SU-DHL-6 (cell line): Measurements from ENCODE around the gene UCK2.
"Not testable (repeated sequence)": the region's sequence is repeated elsewhere in the genome, so short reads cannot be mapped to it uniquely, and the experiment has no call there.

Experiments used
- H2AFZ ChIP-seq: fragments of 200-600 bp; sonication (generic); 2 replicates; pipeline ENCODE4 v1.6.1; 2014; ENCODE audit warnings: low read depth, mild to moderate bottlenecking, moderate library complexity, mixed read lengths, antibody characterized with exemption, low read length; ENCODE audit not compliant: severe bottlenecking
- H3F3A ChIP-seq: fragments of 200-600 bp; shearing (Covaris generic); 2 replicates; pipeline ENCODE4 v1.6.0; 2016; ENCODE audit warnings: antibody characterized with exemption, mild to moderate bottlenecking; ENCODE audit not compliant: insufficient read depth
- H3K27ac ChIP-seq: fragments of 200-600 bp; sonication (generic); 2 replicates; pipeline ENCODE4 v1.5.1; 2016; ENCODE audit warnings: low read depth, mild to moderate bottlenecking, low read length, moderate library complexity, mixed read lengths
- H3K27me3 ChIP-seq: fragments of 200-600 bp; sonication (generic), shearing (Covaris generic); 2 replicates; pipeline ENCODE4 v1.6.0; 2014; ENCODE audit warnings: mild to moderate bottlenecking, low read length
- H3K36me3 ChIP-seq: fragments of 200-600 bp; sonication (generic); 2 replicates; pipeline ENCODE4 v1.6.1; 2014; ENCODE audit warnings: mild to moderate bottlenecking, low read length, mixed read lengths
- H3K4me2 ChIP-seq: fragments of 300-600, 200-600 bp; shearing (Covaris generic), sonication (generic); 2 replicates; pipeline ENCODE4 v1.6.0; 2014; ENCODE audit warnings: low read length, low read depth, mild to moderate bottlenecking; ENCODE audit not compliant: poor library complexity, severe bottlenecking
- H3K4me3 ChIP-seq: fragments of 200-600 bp; sonication (generic); 2 replicates; pipeline ENCODE4 v1.5.1; 2014; ENCODE audit warnings: antibody characterized with exemption, low read length, mild to moderate bottlenecking, mixed read lengths; ENCODE audit not compliant: insufficient read depth, poor library complexity, severe bottlenecking
- H3K79me2 ChIP-seq: fragments of 200-600 bp; sonication (generic); 2 replicates; pipeline ENCODE4 v1.6.1; 2014; ENCODE audit warnings: mild to moderate bottlenecking, low read length, moderate library complexity; ENCODE audit not compliant: insufficient read depth
- H3K9ac ChIP-seq: fragments of 200-600 bp; sonication (generic); 2 replicates; pipeline ENCODE4 v1.7.0; 2014; ENCODE audit warnings: mild to moderate bottlenecking, low read length
- H3K9me2 ChIP-seq: fragments of 200-600 bp; sonication (generic); replicated peaks from 2 replicates; pipeline ENCODE4 v1.6.1; 2014; ENCODE audit warnings: low read length; ENCODE audit not compliant: insufficient read depth
- H3K9me3 ChIP-seq: fragments of 200-600 bp; sonication (generic); 2 replicates; pipeline ENCODE4 v1.6.1; 2014; ENCODE audit warnings: low read length, mixed read lengths; ENCODE audit not compliant: insufficient read depth
- H4K20me1 ChIP-seq: fragments of 200-600 bp; sonication (generic); 2 replicates; pipeline ENCODE4 v1.6.1; 2014; ENCODE audit warnings: low read depth, mild to moderate bottlenecking, antibody characterized with exemption, low read length, moderate library complexity, mixed read lengths
- CTCF ChIP-seq: fragments of 200-600 bp; sonication (generic); IDR thresholded peaks from one replicate; pipeline ENCODE4 v1.5.1; 2017; ENCODE audit warnings: antibody characterized with exemption, mild to moderate bottlenecking, low read length, moderate library complexity; ENCODE audit not compliant: insufficient read depth, poor library complexity, severe bottlenecking
- EZH2phosphoT487 ChIP-seq: fragments of 200-600 bp; sonication (generic), shearing (Covaris generic); conservative IDR thresholded peaks from 2 replicates; pipeline ENCODE4 v1.6.1; 2018; ENCODE audit warnings: mild to moderate bottlenecking, antibody characterized with exemption, low read length, moderate library complexity, mixed read lengths

UCK2 gene

GRCh38 chr1:165793951-165794350, 33.5 kb upstream of the UCK2 start:
- H3K27me3 ChIP-seq, result no peaks in the 10 kb centered on the region
- H3K4me2 ChIP-seq, result no peak overlapping the region
- no peak overlapping the region for H3K4me3 ChIP-seq
- no peak overlapping the region for H3K27ac ChIP-seq
- H3F3A ChIP-seq, result no peaks in the 10 kb centered on the region
- no peaks in the 10 kb centered on the region for H3K36me3 ChIP-seq
- no peaks in the 10 kb centered on the region for H3K9me3 ChIP-seq
- H3K79me2 ChIP-seq, result no peaks in the 10 kb centered on the region
- TF ChIP-seq EZH2phosphoT487 (no peak), CTCF (no peak)
- H3K9me2 ChIP-seq, result no peaks in the 10 kb centered on the region
- H2AFZ ChIP-seq, result no peak overlapping the region
- no peak overlapping the region for H3K9ac ChIP-seq
- H4K20me1 ChIP-seq, result no peaks in the 10 kb centered on the region

GRCh38 chr1:165795894-165796293, 31.5 kb upstream of the UCK2 start:
- Histone ChIP-seq H3F3A (no peaks in the 10 kb centered on the region), H2AFZ (no peak overlapping the region), H3K27ac (no peak overlapping the region), H3K27me3 (no peaks in the 10 kb centered on the region), H3K9me2 (no peaks in the 10 kb centered on the region), H3K79me2 (no peaks in the 10 kb centered on the region), H3K36me3 (no peaks in the 10 kb centered on the region), H3K4me3 (no peak overlapping the region), H3K9ac (no peak overlapping the region), H4K20me1 (no peaks in the 10 kb centered on the region), H3K9me3 (no peaks in the 10 kb centered on the region), H3K4me2 (no peak overlapping the region)
- TF ChIP-seq CTCF (no peak), EZH2phosphoT487 (no peak)

- Histone ChIP-seq H3K9me2 (no peaks in the 10 kb centered on the region), H3F3A (no peaks in the 10 kb centered on the region), H3K79me2 (no peaks in the 10 kb centered on the region), H3K36me3 (no peaks in the 10 kb centered on the region), H3K4me2 (no peak overlapping the region), H3K9ac (no peak overlapping the region), H2AFZ (no peak overlapping the region), H3K4me3 (no peak overlapping the region), H3K27me3 (no peaks in the 10 kb centered on the region), H3K27ac (no peak overlapping the region), H3K9me3 (no peaks in the 10 kb centered on the region), H4K20me1 (no peaks in the 10 kb centered on the region)
- no peak for TF ChIP-seq CTCF
- no peak for TF ChIP-seq EZH2phosphoT487
Observed at GRCh38 chr1:165799387-165799786, 28.0 kb upstream of the UCK2 start.

DNA sequence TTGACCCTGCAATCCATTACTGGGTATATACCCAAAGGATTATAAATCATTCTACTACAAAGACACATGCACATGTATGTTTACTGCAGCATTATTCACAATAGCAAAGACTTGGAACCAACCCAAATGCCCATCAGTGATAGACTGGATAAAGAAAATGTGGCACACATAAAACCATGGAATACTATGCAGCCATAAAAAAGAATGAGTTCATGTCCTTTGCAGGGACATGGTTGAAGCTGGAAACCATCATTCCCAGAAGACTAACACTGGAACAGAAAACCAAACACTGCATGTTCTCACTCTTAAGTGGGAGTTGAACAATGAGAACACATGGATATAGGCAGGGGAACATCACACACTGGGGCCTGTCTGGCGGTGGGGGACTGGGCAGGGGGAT, 22.9 kb upstream of the UCK2 start:
- not testable (repeated sequence) for H3K9ac ChIP-seq, H3K4me2 ChIP-seq, H3K27ac ChIP-seq, H2AFZ ChIP-seq, H3K9me2 ChIP-seq, H3K36me3 ChIP-seq, H3K9me3 ChIP-seq, H3F3A ChIP-seq, H3K79me2 ChIP-seq, H3K27me3 ChIP-seq, H3K4me3 ChIP-seq, H4K20me1 ChIP-seq
